HG03575 (cell line): ENCODE data around the gene FOXP1.

Source experiments
- ATAC-seq: cut with Tn5 transposase; IDR thresholded peaks from one replicate; pipeline ENCODE4 v1.9.1; 2021; ENCODE audit not compliant: unreplicated experiment, insufficient number of reproducible peaks, low FRiP score; ENCODE audit errors: extremely low read depth

Gene FOXP1

DNA sequence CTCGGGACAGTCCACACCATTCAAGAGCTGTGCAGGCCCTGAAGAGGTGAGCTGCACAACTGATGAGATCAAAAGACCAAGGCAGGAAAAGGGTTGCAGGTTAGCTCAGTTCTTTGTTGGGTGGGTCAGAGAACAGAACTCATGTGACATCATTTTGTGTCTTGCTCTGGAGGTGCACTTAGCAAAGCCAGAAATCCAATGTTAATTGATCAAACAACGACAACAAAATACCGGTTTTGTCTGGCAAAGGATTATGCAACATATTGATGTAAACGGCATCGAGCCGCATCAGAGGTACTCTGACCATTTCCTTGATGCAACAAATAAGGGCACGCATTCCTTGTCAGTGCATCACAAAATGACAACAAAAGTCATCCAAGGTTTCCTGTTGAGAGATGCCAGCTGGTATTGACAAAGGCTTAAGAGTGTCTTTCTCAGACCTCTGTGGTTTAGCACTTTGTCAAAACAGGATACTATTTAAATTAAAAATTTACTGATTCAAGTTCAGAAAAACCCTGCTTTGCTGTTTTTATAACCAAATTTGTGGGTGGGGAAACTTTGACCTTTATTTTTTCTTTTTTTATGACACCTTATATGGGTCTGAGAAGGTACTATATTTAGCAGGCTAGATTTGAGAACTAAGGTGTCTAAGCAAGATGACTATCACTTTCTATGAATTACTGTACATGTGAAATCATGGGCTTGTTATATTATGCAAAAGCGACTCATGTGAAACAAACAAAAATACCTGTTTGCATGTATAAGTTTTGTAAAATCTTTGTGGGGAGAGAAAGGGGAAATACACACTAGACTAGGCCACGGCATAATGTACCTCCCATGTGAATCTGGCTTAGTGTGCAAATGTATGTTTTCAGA is 496.1 kb downstream of the FOXP1 start:
- peak; percentile 97 for ATAC-seq

GRCh38 chr3:71086777-71087142 is 496.8 kb downstream of the FOXP1 start:
- ATAC-seq, result no peak

DNA sequence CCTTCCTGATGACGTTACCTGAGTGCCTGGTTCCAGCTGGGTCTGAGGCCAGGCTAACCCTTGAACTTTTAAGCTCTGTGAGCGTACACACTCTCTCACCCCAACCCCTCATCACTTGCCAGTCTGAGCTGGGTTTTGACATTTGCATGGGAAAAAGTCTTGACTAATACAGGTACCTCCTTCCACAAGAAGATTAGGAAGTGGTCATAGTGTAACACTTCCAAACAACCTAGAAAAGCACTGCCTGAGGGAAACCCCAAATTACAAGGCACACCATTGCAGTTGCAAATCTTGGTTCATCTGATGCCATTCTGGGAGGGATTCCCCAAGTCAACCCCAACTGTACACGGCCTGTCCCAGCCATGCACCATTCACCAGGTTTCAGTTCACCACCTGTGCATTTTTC is 499.8 kb downstream of the FOXP1 start:
- no peak for ATAC-seq

DNA sequence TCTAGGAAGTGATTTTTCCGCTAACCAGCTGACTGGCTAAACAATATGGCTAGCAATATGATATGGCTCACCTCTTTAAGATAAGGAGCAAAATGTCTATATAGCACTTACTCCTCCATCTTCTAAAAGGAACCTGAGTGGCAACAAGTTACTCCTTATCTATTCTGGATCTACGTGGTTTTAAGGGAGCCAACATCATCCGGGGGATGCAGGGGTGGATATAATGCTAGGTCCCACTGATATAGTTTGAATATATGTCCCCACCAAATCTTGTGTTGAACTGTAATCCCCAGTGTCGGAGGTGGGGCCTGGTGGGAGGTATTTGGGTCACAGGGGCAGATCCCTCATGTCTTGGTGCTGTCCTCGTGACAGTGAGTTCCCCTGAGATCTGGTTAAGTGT is 500.7 kb downstream of the FOXP1 start:
- ATAC-seq, result no peak

GRCh38 chr3:71080517-71081083 is 502.9 kb downstream of the FOXP1 start:
- ATAC-seq, result no peak

- no peak for ATAC-seq
These were observed 504.6 kb downstream of the FOXP1 start for GRCh38 chr3:71078723-71079525.

DNA sequence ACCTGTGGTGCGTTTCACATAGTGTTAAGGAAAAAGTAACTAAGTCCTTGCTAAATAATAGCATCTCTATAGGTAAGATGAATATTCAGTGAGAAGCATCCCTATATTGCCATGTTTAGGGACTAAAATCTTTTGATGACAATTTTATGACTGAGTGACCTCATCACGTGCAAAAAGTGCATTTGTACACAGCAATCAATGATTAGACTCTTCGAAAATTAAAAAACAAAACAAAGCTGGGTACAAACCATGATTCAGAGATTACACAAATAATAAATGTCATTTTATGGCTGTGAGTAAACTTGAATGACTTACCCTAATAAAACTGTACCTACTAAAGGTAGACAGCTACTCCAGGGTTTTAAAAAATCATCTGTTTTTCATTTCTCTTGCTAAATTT is 505.3 kb downstream of the FOXP1 start:
- no peak for ATAC-seq

GRCh38 chr3:71077070-71077469 is 506.5 kb downstream of the FOXP1 start:
- ATAC-seq, result no peak

- no peak for ATAC-seq
These were observed 507.0 kb downstream of the FOXP1 start for GRCh38 chr3:71076361-71077002.

DNA sequence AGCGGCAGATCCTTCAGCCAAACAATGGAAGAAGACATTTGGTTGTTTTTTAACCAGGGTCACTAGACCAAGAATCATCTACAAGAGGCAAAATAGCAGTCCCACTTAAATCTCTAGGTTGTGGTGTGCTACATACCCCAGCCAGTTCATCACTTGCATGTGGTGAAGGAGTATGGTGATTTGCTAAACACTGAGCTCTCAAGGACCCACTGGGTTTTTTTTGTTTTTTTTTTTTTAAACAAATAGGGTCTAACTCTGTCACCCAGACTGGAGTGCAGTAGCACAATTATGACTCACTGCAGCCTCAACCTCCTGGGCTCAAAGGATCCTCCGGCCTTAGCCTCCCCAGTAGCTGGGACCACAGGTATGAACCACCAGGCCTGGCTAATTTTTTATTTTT is 508.0 kb downstream of the FOXP1 start:
- no peak for ATAC-seq

GRCh38 chr3:71074423-71074822 is 509.1 kb downstream of the FOXP1 start:
- ATAC-seq, result no peak

GRCh38 chr3:71072986-71073385 is 510.5 kb downstream of the FOXP1 start:
- ATAC-seq, result no peak

GRCh38 chr3:71072287-71072686 is 511.2 kb downstream of the FOXP1 start:
- ATAC-seq, result no peak

DNA sequence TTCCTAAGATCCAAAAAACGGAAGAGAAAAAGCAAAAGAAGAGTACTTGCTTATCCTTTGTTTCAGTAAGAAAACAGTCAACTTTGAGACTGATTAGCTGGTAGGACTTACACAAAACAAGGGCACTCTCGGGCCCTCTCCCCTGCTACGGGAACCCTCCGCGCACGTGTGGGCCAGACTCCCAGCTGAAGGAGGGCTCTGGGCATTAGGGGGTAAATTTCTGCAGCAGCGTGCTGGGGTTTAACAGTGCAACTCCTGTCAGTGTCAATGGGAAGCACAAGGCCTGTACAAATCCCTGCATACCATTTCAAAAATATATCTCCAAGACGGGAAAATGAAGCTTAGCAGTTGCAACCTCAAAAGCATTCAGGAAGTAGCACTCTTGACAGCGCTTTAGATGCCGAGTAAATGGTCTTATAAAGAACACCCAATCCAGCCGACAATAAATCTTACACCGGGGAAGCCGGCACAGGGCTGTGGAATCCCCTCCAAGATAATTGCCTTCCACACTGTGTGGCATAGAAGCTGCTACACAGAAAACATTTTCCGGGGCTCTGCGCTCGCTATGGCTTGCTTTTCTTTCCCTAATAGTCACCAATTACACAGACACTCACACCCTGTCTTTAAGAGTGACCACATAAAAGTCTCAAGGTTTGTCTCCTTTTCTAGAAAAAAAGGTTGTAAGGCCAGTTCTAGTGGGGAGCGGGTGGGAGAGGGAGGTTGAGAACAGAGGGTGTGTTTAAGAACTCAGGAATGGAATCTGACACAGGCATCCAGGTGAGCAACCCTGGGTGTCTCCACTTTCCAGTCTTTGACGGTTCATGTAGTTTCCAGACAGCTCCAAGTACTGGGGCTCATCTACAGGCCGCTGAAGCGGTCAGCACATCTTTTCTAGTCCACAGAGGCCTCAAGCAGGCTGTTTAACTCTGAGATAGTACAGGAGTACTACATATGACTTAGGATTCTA is 512.7 kb downstream of the FOXP1 start:
- no peak for ATAC-seq

DNA sequence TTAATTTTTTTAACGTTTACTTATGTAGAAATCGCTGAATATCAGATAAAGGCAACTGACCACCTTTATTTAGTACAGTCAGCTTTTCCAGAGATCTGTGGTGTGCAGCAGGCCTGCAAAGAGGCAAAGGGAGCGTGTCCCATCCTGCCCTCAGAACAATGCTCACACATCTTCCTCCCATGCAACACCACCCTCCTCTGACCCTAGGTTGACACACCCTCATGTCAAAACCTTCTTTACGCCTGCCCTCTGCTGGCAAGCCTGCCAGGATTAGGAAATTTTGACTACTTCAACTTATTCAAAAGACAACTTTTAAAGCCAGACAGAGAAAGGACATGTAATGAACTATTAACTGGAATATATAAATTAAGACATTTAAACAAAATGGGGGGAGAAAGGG is 513.7 kb downstream of the FOXP1 start:
- no peak for ATAC-seq

DNA sequence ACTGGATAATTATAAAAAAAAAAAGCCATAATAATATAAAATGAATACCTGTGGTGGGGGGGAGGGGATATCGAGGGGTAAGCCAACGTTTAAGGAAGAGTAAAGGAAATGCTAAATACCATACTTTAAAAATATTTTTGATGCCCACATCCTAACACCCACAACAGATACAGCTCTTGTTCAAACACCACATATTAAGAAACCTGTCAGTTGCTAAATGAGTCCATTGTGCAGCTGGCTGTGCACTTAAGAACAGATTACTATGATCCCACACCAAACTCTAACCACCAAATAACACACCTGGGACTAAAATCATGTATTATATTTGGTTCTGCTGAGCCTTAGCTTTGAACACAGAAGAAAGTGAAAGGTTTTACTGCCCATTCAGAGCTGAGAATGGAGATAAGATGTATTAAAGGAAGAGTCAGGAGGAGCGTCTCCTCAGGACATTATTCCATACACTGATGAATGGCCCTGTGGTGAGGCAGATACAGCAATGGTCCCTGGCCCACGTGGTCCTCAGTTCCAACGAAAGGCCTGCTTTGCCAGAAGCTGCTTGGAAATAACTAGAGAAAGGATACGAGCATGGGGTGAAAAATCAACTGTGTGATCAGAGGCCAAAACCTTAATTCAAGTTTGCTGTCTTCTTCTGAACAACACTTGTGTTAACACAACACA is 515.4 kb downstream of the FOXP1 start:
- ATAC-seq, result no peak

DNA sequence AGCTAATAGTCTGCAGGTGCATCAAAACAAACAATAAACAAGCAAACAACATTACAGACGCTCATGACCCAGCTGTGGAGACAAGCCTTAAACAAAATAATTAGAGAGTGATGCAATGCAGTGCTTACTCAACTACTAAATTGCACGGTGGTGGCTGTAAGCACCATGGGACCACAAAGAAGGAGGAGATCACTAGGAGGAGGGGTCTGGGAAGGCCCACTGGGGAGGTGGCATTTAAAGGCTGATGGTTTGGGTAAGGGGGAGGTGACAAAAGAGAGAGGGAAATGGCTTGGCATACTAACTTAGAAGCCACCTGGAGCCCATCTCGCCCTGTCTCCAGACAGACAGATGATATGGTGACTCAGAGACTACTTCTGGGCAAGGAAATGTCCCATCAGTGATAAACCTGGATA is 516.7 kb downstream of the FOXP1 start:
- ATAC-seq, result no peak

DNA sequence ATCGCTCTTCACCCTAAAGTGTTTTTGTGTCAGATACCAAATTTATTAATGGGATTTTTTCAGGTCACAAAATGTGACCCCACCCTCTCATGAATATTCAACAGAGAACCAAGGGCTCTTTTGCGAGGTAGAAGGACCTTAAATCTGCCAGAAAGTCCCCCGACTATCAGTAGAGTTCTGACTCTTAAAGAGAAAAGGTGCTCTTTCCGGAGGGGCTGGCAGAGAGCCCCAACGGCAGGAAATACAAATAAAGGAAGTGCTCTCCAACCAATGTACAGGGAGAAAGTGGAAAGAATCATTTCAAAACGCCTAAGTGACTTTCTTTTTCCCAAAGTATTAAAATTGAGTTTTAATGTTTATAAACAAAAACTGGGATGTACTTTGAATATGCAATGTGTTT is 517.2 kb downstream of the FOXP1 start:
- no peak for ATAC-seq
